Mesothelial cell of epicardium (in vitro differentiated cells): ENCODE results near the gene CAPN1. TPM values are rescaled to one million over a fixed set of nuclear protein-coding genes. Genes with fewer than 3 reads are reported as not detected.
A peak's percentile ranks its signal among the peaks of the same experiment; 100 is the strongest.

Source experiments
- DNase-seq, 2 experiments: peaks; one replicate each; pipeline ENCODE4 v3.0.0; 2021; ENCODE audit warnings: low spot score in 2 of 2; ENCODE audit not compliant: unreplicated experiment in 2 of 2
- H3K27ac Mint-ChIP-seq: 2 replicates; pipeline ENCODE4 v1.8.0; 2021; ENCODE audit warnings: mixed read lengths
- H3K27me3 Mint-ChIP-seq: 2 replicates; pipeline ENCODE4 v1.8.0; 2021; ENCODE audit warnings: low read depth, mixed read lengths
- H3K36me3 Mint-ChIP-seq: 2 replicates; pipeline ENCODE4 v1.8.0; 2021; ENCODE audit warnings: mixed read lengths
- H3K4me1 Mint-ChIP-seq: 2 replicates; pipeline ENCODE4 v1.8.0; 2021; ENCODE audit warnings: mixed read lengths
- H3K4me3 Mint-ChIP-seq: 2 replicates; pipeline ENCODE4 v1.8.0; 2021; ENCODE audit warnings: mild to moderate bottlenecking, moderate library complexity, mixed read lengths
- H3K9me3 Mint-ChIP-seq: 2 replicates; pipeline ENCODE4 v1.8.0; 2021; ENCODE audit warnings: mixed read lengths
- CTCF ChIP-seq: fragments of 200-600 bp; sonication (generic); IDR thresholded peaks from one replicate; pipeline ENCODE4 v1.5.0; 2021; ENCODE audit warnings: antibody characterized with exemption; ENCODE audit not compliant: unreplicated experiment
- total RNA-seq: library from RNA; stranded (reverse); gene quantifications from 3 replicates; pipeline ENCODE4 v1.2.1, GENCODE V29; 2021

The CAPN1 gene
- total RNA-seq, 1 donor from 2014 or later: 196 TPM

- H3K4me3 Mint-ChIP-seq: no peak overlapping the region
Measured at GRCh38 chr11:65213322-65214211, 31.8 kb downstream of the CAPN1 start.

GRCh38 chr11:65214212-65214845 is 32.6 kb downstream of the CAPN1 start:
- TF ChIP-seq CTCF: no peak
- Mint-ChIP-seq H3K4me1 (peaks cover 7% of the 10 kb centered on the region), H3K36me3 (peaks cover 5% of the 10 kb centered on the region), H3K27me3 (no peaks in the 10 kb centered on the region), H3K27ac (no peak overlapping the region), H3K4me3 (no peak overlapping the region), H3K9me3 (no peaks in the 10 kb centered on the region)
- no peak for DNase-seq

More at GRCh38 chr11:65213322-65214211, 31.8 kb downstream of the CAPN1 start:
- no peak for DNase-seq
- Mint-ChIP-seq H3K36me3 (peaks cover 11% of the 10 kb centered on the region), H3K27me3 (no peaks in the 10 kb centered on the region), H3K27ac (peak overlapping the region; percentile 56), H3K4me1 (peaks cover 3% of the 10 kb centered on the region), H3K9me3 (no peaks in the 10 kb centered on the region)
- no peak for TF ChIP-seq CTCF

GRCh38 chr11:65215441-65216076 is 33.8 kb downstream of the CAPN1 start:
- Mint-ChIP-seq H3K4me3 (no peak overlapping the region), H3K4me1 (peaks cover 19% of the 10 kb centered on the region), H3K27ac (no peak overlapping the region), H3K9me3 (no peaks in the 10 kb centered on the region), H3K27me3 (no peaks in the 10 kb centered on the region), H3K36me3 (peaks cover 1% of the 10 kb centered on the region)
- TF ChIP-seq CTCF: no peak
- no peak for DNase-seq

GRCh38 chr11:65216830-65217229 is 35.1 kb downstream of the CAPN1 start:
- no peak for TF ChIP-seq CTCF
- Mint-ChIP-seq H3K9me3 (no peaks in the 10 kb centered on the region), H3K36me3 (no peaks in the 10 kb centered on the region), H3K4me1 (peaks cover 21% of the 10 kb centered on the region), H3K27me3 (no peaks in the 10 kb centered on the region), H3K4me3 (no peak overlapping the region), H3K27ac (no peak overlapping the region)
- DNase-seq: no peak

GRCh38 chr11:65217441-65218423 is 36.0 kb downstream of the CAPN1 start:
- H3K27me3 Mint-ChIP-seq: no peaks in the 10 kb centered on the region
- no peak overlapping the region for H3K4me3 Mint-ChIP-seq
- no peak for DNase-seq
- H3K9me3 Mint-ChIP-seq: no peaks in the 10 kb centered on the region
- H3K27ac Mint-ChIP-seq: no peak overlapping the region
- H3K4me1 Mint-ChIP-seq: peaks cover 21% of the 10 kb centered on the region
- TF ChIP-seq CTCF: no peak
- H3K36me3 Mint-ChIP-seq: no peaks in the 10 kb centered on the region
